Measurements from ENCODE around the gene NCBP2. TPM values are rescaled to one million over a fixed set of nuclear protein-coding genes. Genes with fewer than 3 reads are reported as not detected.

NCBP2 gene
- total RNA-seq, 1 experiment from 2014 or later, result 91.8 TPM

- TSS peak; percentile 35 for BruUV-seq (replicated peaks)
- TF ChIP-seq CTCF (IDR thresholded peaks at IDR 0.05; ENCODE audit: unreplicated experiment), result no peak
- CTCF ChIA-PET, result interaction anchor here (0.6 to 1.0 kb wide), 2 partner anchors 327 to 969 kb away, joined by 3 to 4 read pairs; no protein-coding TSS in a partner anchor
- no peak overlapping the region for H3K4me3 Mint-ChIP-seq (ENCODE audit: unreplicated experiment)
- no peak for DNase-seq (ENCODE audit: unreplicated experiment)
- intact Hi-C loops (cut with micrococcal nuclease), result no loop called here
- no peaks in the 10 kb centered on the region for H3K9me3 Mint-ChIP-seq (ENCODE audit: unreplicated experiment)
- no peaks in the 10 kb centered on the region for H3K27me3 Mint-ChIP-seq (ENCODE audit: insufficient read depth, unreplicated experiment)
- no peak overlapping the region for H3K27ac Mint-ChIP-seq (ENCODE audit: low read depth, unreplicated experiment)
- no peaks in the 10 kb centered on the region for H3K4me1 Mint-ChIP-seq (ENCODE audit: insufficient read depth, unreplicated experiment)
- peaks cover 83% of the 10 kb centered on the region for H3K36me3 Mint-ChIP-seq (ENCODE audit: insufficient read depth, unreplicated experiment)
- POLR2A ChIA-PET, result no interaction called here
Measured at GRCh38 chr3:196936288-196936687, 6.0 kb downstream of the NCBP2 start.

DNA sequence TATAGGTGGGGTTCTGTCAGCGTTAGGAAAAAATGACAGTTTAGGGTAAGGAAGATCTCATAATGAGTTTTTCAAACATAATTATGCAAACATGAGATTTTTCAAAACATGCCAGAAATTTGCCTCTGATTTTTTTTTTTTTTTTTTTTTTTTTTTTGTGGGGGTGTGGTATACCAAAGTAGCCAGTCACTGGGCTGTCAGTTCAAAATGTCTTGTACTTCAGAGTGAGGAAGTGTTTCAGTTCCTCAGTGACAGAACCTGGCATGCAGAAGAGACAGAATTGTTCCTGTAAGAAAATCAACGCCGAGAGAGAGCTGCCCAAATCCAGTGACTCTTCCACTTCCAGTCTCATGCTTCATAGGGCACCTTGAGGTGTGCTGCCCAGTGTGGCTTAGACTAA is 9.7 kb downstream of the NCBP2 start:
- no TSS peak for BruUV-seq (replicated peaks)
- peaks cover 91% of the 10 kb centered on the region for H3K36me3 Mint-ChIP-seq (ENCODE audit: insufficient read depth, unreplicated experiment)
- H3K4me3 Mint-ChIP-seq (ENCODE audit: unreplicated experiment), result no peak overlapping the region
- intact Hi-C loops (cut with micrococcal nuclease), result no loop called here
- POLR2A ChIA-PET, result interaction anchor here (0.9 kb wide), 1 partner anchor 16 kb away, joined by 3 read pairs; no protein-coding TSS in a partner anchor
- H3K27me3 Mint-ChIP-seq (ENCODE audit: insufficient read depth, unreplicated experiment), result no peaks in the 10 kb centered on the region
- CTCF ChIA-PET, result no interaction called here
- no peak overlapping the region for H3K27ac Mint-ChIP-seq (ENCODE audit: low read depth, unreplicated experiment)
- no peak for DNase-seq (ENCODE audit: unreplicated experiment)
- no peaks in the 10 kb centered on the region for H3K4me1 Mint-ChIP-seq (ENCODE audit: insufficient read depth, unreplicated experiment)
- TF ChIP-seq CTCF (IDR thresholded peaks at IDR 0.05; ENCODE audit: unreplicated experiment), result no peak
- no peaks in the 10 kb centered on the region for H3K9me3 Mint-ChIP-seq (ENCODE audit: unreplicated experiment)

- no peaks in the 10 kb centered on the region for H3K27me3 Mint-ChIP-seq (ENCODE audit: insufficient read depth, unreplicated experiment)
- intact Hi-C loops (cut with micrococcal nuclease), result no loop called here
Measured at GRCh38 chr3:196931828-196932587, 10.3 kb downstream of the NCBP2 start.

More at GRCh38 chr3:196931828-196932587, 10.3 kb downstream of the NCBP2 start:
- H3K27ac Mint-ChIP-seq (ENCODE audit: low read depth, unreplicated experiment), result no peak overlapping the region
- BruUV-seq (replicated peaks), result TSS peak; percentile 10
- no peak for DNase-seq (ENCODE audit: unreplicated experiment)
- no peak overlapping the region for H3K4me3 Mint-ChIP-seq (ENCODE audit: unreplicated experiment)
- H3K4me1 Mint-ChIP-seq (ENCODE audit: insufficient read depth, unreplicated experiment), result no peaks in the 10 kb centered on the region
- H3K36me3 Mint-ChIP-seq (ENCODE audit: insufficient read depth, unreplicated experiment), result peaks cover 88% of the 10 kb centered on the region
- ChIA-PET POLR2A (interaction anchor here (0.7 to 1.7 kb wide), 3 partner anchors 10 to 62 kb away, joined by 3 to 6 read pairs (median 3); partner anchors contain the start of gene NCBP2), CTCF (interaction anchor here (1.4 kb wide), 1 partner anchor 10 kb away, joined by 4 read pairs; no protein-coding TSS in a partner anchor)
- no peaks in the 10 kb centered on the region for H3K9me3 Mint-ChIP-seq (ENCODE audit: unreplicated experiment)
- TF ChIP-seq CTCF (IDR thresholded peaks at IDR 0.05; ENCODE audit: unreplicated experiment), result no peak

All from MCF 10A (cell line).